ENCODE measurements around the gene PARD3B.

PARD3B gene

GRCh38 chr2:205501826-205502225, 956.6 kb downstream of the PARD3B start:
- no peak for DNase-seq (ENCODE audit: low read depth)
- no peak for TF ChIP-seq CTCF (IDR thresholded peaks at IDR 0.05; ENCODE audit: insufficient read depth, low read depth, low read length, missing control alignments)
- H3K4me3 ChIP-seq (ENCODE audit: low read depth, low read length): no peak overlapping the region

GRCh38 chr2:205505371-205505770, 960.1 kb downstream of the PARD3B start:
- DNase-seq (ENCODE audit: low read depth): no peak
- H3K4me3 ChIP-seq (ENCODE audit: low read depth, low read length): no peak overlapping the region
- no peak for TF ChIP-seq CTCF (IDR thresholded peaks at IDR 0.05; ENCODE audit: insufficient read depth, low read depth, low read length, missing control alignments)

- no peak for TF ChIP-seq CTCF (IDR thresholded peaks at IDR 0.05; ENCODE audit: insufficient read depth, low read depth, low read length, missing control alignments)
- no peak for DNase-seq (ENCODE audit: low read depth)
- no peak overlapping the region for H3K4me3 ChIP-seq (ENCODE audit: low read depth, low read length)
These were observed 964.4 kb downstream of the PARD3B start for GRCh38 chr2:205509655-205510054.

GRCh38 chr2:205510345-205510744, 965.1 kb downstream of the PARD3B start:
- no peak overlapping the region for H3K4me3 ChIP-seq (ENCODE audit: low read depth, low read length)
- no peak for DNase-seq (ENCODE audit: low read depth)
- no peak for TF ChIP-seq CTCF (IDR thresholded peaks at IDR 0.05; ENCODE audit: insufficient read depth, low read depth, low read length, missing control alignments)

- no peak overlapping the region for H3K4me3 ChIP-seq (ENCODE audit: low read depth, low read length)
- TF ChIP-seq CTCF (IDR thresholded peaks at IDR 0.05; ENCODE audit: insufficient read depth, low read depth, low read length, missing control alignments): no peak
- no peak for DNase-seq (ENCODE audit: low read depth)
These were observed 965.9 kb downstream of the PARD3B start for GRCh38 chr2:205511221-205511620.

GRCh38 chr2:205511641-205512040, 966.4 kb downstream of the PARD3B start:
- no peak for TF ChIP-seq CTCF (IDR thresholded peaks at IDR 0.05; ENCODE audit: insufficient read depth, low read depth, low read length, missing control alignments)
- H3K4me3 ChIP-seq (ENCODE audit: low read depth, low read length): no peak overlapping the region
- peak; percentile 2 for DNase-seq (ENCODE audit: low read depth)

GRCh38 chr2:205520311-205520710, 975.0 kb downstream of the PARD3B start:
- no peak overlapping the region for H3K4me3 ChIP-seq (ENCODE audit: low read depth, low read length)
- TF ChIP-seq CTCF (IDR thresholded peaks at IDR 0.05; ENCODE audit: insufficient read depth, low read depth, low read length, missing control alignments): no peak
- DNase-seq (ENCODE audit: low read depth): no peak

Measured in GM12865 (cell line).